NCI-H69 (cell line): ENCODE data around the gene GDPD4.

Source experiments
- DNase-seq: peaks from one replicate; lab custom pipeline; 2025; lab: John Stamatoyannopoulos, UW

Gene GDPD4

GRCh38 chr11:77189588-77190210 lies 111.8 kb downstream of the GDPD4 start:
- no peak for DNase-seq

- DNase-seq, result peak; percentile 94
Measured at GRCh38 chr11:77188633-77189491, 112.6 kb downstream of the GDPD4 start.

- DNase-seq, result peak; percentile 89
Measured at GRCh38 chr11:77187776-77188632, 113.5 kb downstream of the GDPD4 start.

GRCh38 chr11:77187111-77187750 lies 114.3 kb downstream of the GDPD4 start:
- no peak for DNase-seq

GRCh38 chr11:77186302-77186701 lies 115.2 kb downstream of the GDPD4 start:
- DNase-seq, result no peak

GRCh38 chr11:77184136-77184860 lies 117.2 kb downstream of the GDPD4 start:
- no peak for DNase-seq

- no peak for DNase-seq
Measured at GRCh38 chr11:77183431-77183984, 118.0 kb downstream of the GDPD4 start.

- DNase-seq, result no peak
Measured at GRCh38 chr11:77182542-77183430, 118.7 kb downstream of the GDPD4 start.

GRCh38 chr11:77181799-77182541 lies 119.5 kb downstream of the GDPD4 start:
- DNase-seq, result no peak

- no peak for DNase-seq
Measured at GRCh38 chr11:77181226-77181625, 120.3 kb downstream of the GDPD4 start.

GRCh38 chr11:77180346-77180745 lies 121.1 kb downstream of the GDPD4 start:
- DNase-seq, result no peak

GRCh38 chr11:77179681-77180080 lies 121.8 kb downstream of the GDPD4 start:
- no peak for DNase-seq

- no peak for DNase-seq
Measured at GRCh38 chr11:77179048-77179447, 122.4 kb downstream of the GDPD4 start.

- DNase-seq, result no peak
Measured at GRCh38 chr11:77178150-77178549, 123.3 kb downstream of the GDPD4 start.

GRCh38 chr11:77176996-77177395 lies 124.5 kb downstream of the GDPD4 start:
- DNase-seq, result no peak

GRCh38 chr11:77175869-77176539 lies 125.5 kb downstream of the GDPD4 start:
- DNase-seq, result no peak

- DNase-seq, result no peak
Measured at GRCh38 chr11:77175021-77175842, 126.3 kb downstream of the GDPD4 start.

- DNase-seq, result peak; percentile 47
Measured at GRCh38 chr11:77174559-77174958, 126.9 kb downstream of the GDPD4 start.
